NT2/D1 (cell line): ENCODE data around the gene FKBP3.
A peak's percentile ranks its signal among the peaks of the same experiment; 100 is the strongest.
"Not testable (repeated sequence)": the region's sequence is repeated elsewhere in the genome, so short reads cannot be mapped to it uniquely, and the experiment has no call there.

Experiments
- DNase-seq: peaks from one replicate; pipeline ENCODE4 v3.0.0-alpha.2; 2011; ENCODE audit warnings: low read depth, low spot score
- H3K27me3 ChIP-seq: 2 replicates; pipeline ENCODE4 v1.6.0; 2011; ENCODE audit warnings: mild to moderate bottlenecking; ENCODE audit not compliant: insufficient read length, insufficient read depth
- H3K36me3 ChIP-seq: 2 replicates; pipeline ENCODE4 v1.6.1; 2011; ENCODE audit warnings: mild to moderate bottlenecking, low read length, mixed read lengths; ENCODE audit not compliant: insufficient read depth, insufficient read length
- H3K4me1 ChIP-seq: 2 replicates; pipeline ENCODE4 v1.5.1; 2011; ENCODE audit not compliant: insufficient read depth, insufficient read length
- H3K4me3 ChIP-seq: 2 replicates; pipeline ENCODE4 v1.5.1; 2011; ENCODE audit warnings: low read depth; ENCODE audit not compliant: insufficient read length
- H3K9ac ChIP-seq: 2 replicates; pipeline ENCODE4 v1.6.0; 2011; ENCODE audit warnings: low read depth; ENCODE audit not compliant: insufficient read length
- H3K9me3 ChIP-seq: 2 replicates; pipeline ENCODE4 v1.5.1; 2011; ENCODE audit warnings: mild to moderate bottlenecking, low read length; ENCODE audit not compliant: insufficient read depth
- SUZ12 ChIP-seq: IDR thresholded peaks from 2 replicates; pipeline ENCODE4 v1.6.1; 2011; ENCODE audit not compliant: insufficient read length, insufficient read depth; ENCODE audit errors: extremely low read depth
- YY1 ChIP-seq: IDR thresholded peaks from 2 replicates; pipeline ENCODE4 v1.6.1; 2011; ENCODE audit not compliant: insufficient read length, insufficient read depth
- ZNF274 ChIP-seq: IDR thresholded peaks from 2 replicates; pipeline ENCODE4 v1.6.1; 2011; ENCODE audit warnings: mild to moderate bottlenecking, low read depth, low read length

FKBP3 gene

DNA sequence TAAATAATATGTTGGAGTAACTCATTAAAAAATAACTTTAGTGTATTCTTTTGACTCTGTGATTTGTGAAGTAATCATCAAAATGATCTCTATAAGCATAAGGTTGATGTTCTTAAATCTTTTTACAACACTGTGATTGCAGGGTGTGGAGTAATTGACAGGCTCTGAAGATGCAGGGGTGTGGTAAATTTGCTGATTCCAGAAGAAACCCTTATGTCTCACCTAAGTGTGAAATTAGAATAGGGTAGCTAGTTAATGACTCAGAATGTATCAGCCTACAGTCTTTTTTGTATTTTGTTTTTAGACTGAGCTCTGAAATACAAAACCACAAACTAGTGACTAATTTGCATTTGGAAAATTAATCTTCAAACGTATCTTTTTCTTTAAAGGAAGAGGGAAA, 44.5 kb downstream of the FKBP3 start:
- Histone ChIP-seq H3K27me3 (no peaks in the 10 kb centered on the region), H3K9ac (no peak overlapping the region), H3K4me3 (no peak overlapping the region), H3K36me3 (peaks cover 17% of the 10 kb centered on the region), H3K4me1 (no peaks in the 10 kb centered on the region), H3K9me3 (no peaks in the 10 kb centered on the region)
- no peak for DNase-seq
- TF ChIP-seq SUZ12, result no peak
- no peak for TF ChIP-seq YY1
- no peak for TF ChIP-seq ZNF274

DNA sequence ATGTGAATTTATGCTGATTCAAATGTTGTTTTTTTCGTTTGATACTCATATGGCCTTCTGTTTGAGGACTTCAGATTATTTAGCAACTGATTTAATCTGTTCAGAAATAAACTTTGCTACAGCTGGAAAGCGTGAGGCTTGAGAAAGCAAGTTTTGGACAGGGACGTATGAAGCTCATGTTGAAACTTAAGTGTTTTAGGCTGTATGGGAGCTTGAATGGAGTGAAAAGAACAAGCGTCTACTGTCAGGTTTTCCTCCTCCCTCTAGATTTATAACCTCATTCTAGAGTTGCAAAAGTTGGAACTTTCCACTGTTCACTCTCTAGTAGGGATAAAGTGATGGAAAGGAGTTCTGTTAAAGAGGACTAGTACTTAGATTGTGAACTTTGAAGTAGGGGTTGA, 49.3 kb downstream of the FKBP3 start:
- no peak for DNase-seq
- H3K4me1 ChIP-seq, result no peaks in the 10 kb centered on the region
- peak overlapping the region; percentile 93 for H3K9ac ChIP-seq
- H3K9me3 ChIP-seq, result no peaks in the 10 kb centered on the region
- TF ChIP-seq ZNF274 (no peak), SUZ12 (no peak), YY1 (no peak)
- H3K27me3 ChIP-seq, result no peaks in the 10 kb centered on the region
- peak overlapping the region; percentile 70 for H3K4me3 ChIP-seq
- H3K36me3 ChIP-seq, result peaks cover 2% of the 10 kb centered on the region

DNA sequence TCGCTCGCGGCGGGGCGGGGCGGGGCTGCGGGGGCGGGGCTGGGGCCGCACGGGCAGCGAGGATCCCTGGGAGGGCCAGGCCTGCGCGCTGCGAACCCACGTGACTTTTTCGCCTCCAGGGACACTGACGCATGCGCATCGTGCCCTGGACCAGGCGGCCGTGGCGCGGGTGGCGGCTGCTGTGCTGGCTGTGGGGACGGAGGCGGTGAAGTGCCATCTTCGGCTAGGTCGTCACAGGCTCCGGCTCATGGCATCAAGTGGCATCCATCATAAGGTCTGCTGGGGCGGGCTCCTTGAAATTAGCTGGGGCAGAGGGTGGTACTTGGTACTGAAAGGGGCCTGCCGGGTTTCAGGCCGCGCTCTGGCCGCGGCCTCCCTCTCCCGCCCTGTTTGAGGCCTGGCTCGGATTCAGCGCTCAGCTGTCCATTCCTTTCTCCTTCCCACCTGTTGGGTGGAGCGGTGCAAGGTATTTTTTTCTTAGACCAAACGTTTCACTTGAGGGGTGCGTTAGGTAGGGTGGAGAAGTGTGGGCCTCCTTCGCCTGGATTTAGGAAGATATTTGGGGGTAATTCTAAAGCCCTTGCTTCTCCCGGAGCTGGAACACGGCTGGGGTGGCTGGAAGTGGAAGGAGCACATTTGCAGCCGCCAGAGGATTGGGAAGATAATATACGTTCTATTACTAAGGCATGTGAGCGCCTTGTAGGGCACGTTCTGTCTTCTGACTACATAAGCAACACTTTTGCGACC, 50.1 kb downstream of the FKBP3 start, which contains the start of gene PRPF39:
TSS of gene PRPF39 (plus strand) at position 141 of the 747 bp plus-strand sequence. CDS start 11,124 bp downstream, outside the sequence.
- no peaks in the 10 kb centered on the region for H3K9me3 ChIP-seq
- peak within 1 kb of the TSS; percentile 93 for H3K9ac ChIP-seq
- peaks cover 2% of the 10 kb centered on the region for H3K36me3 ChIP-seq
- DNase-seq, result peak; percentile 70
- peak within 1 kb of the TSS; percentile 70 for H3K4me3 ChIP-seq
- no peaks in the 10 kb centered on the region for H3K4me1 ChIP-seq
- no peak for TF ChIP-seq YY1
- no peak for TF ChIP-seq SUZ12
- no peaks in the 10 kb centered on the region for H3K27me3 ChIP-seq

DNA sequence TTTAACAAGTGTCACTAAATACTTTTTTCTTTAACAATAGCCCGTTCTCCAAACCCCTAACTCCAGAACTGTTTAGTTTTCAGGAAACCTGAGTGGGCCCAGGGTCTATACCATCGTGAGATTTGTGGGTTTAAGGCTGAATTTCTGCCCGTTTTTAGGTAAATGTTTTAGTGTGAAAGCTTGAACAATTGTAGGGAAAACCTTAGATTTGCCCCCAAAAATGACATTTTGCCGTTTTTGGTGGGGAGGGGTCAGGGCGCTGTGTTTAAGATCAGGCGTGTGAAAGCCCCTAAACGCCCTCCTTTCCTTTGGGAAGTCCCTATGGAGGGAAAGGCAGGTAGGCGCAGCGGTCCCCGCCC, 50.7 kb downstream of the FKBP3 start:
- no peaks in the 10 kb centered on the region for H3K9me3 ChIP-seq
- no peak overlapping the region for H3K9ac ChIP-seq
- no peaks in the 10 kb centered on the region for H3K27me3 ChIP-seq
- peaks cover 2% of the 10 kb centered on the region for H3K36me3 ChIP-seq
- H3K4me1 ChIP-seq, result no peaks in the 10 kb centered on the region
- no peak overlapping the region for H3K4me3 ChIP-seq
- no peak for DNase-seq
- TF ChIP-seq YY1 (no peak), ZNF274 (no peak), SUZ12 (no peak)

DNA sequence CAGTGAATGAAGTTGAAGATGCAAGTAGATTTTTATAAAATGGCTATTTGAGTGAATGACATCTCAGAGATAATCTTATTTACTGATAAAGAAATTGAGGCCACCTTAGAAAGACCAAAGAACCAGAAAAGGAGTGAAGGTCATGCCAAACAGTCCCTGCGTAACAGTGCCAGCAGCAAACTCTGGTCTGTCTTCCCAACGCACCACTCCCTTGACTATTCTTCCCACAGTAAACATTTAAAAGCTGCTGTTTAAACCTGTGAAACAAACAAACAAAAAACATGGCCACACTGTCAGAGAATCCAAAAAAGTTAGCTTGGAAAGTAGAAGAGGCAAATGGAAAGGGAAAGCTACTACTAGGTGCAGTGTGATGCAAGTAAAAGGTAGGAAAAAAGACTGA, 51.9 kb downstream of the FKBP3 start:
- H3K4me3 ChIP-seq, result no peak overlapping the region
- DNase-seq, result no peak
- no peaks in the 10 kb centered on the region for H3K9me3 ChIP-seq
- H3K36me3 ChIP-seq, result no peaks in the 10 kb centered on the region
- no peaks in the 10 kb centered on the region for H3K27me3 ChIP-seq
- no peak for TF ChIP-seq YY1
- TF ChIP-seq SUZ12, result no peak
- TF ChIP-seq ZNF274, result no peak
- H3K9ac ChIP-seq, result no peak overlapping the region
- no peaks in the 10 kb centered on the region for H3K4me1 ChIP-seq

DNA sequence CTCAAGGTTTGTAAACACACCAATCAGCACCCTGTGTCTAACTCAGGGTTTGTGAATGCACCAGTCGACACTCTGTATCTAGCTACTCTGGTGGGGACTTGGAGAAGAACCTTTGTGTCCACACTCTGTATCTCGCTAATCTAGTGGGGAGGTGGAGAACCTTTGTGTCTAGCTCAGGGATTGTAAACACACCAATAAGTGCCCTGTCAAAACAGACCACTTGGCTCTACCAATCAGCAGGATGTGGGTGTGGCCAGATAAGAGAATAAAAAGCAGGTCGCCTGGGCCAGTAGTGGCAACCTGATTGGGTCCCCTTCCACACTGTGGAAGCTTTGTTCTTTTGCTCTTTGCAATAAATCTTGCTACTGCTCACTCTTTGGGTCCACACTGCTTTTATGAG, 53.2 kb downstream of the FKBP3 start:
- H3K9ac ChIP-seq, DNase-seq: not testable (repeated sequence)

DNA sequence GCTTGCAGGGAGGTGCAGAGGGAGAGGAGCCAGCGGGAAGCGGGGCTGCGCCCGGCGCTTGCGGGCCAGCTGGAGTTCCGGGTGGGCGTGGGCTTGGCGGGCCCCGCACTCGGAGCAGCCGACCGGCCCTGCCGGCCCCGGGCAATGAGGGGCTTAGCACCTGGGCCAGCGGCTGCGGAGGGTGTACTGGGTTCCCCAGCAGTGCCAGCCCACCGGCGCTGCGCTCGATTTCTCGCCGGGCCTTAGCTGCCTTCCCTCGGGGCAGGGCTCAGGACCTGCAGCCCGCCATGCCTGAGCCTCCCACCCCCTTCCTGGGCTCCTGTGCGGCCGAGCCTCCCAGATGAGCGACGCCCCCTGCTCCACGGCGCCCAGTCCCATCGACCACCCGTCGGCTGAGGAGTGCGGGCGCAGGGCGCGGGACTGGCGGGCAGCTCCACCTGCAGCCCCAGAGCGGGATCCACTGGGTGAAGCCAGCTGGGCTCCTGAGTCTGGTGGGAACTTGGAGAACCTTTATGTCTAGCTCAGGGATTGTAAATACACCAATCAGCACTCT, 53.8 kb downstream of the FKBP3 start:
- H3K36me3 ChIP-seq, H3K27me3 ChIP-seq, H3K9me3 ChIP-seq, H3K4me1 ChIP-seq, H3K9ac ChIP-seq, DNase-seq, H3K4me3 ChIP-seq: not testable (repeated sequence)

More for the DNA sequence above, 53.2 kb downstream of the FKBP3 start:
- not testable (repeated sequence) for H3K9me3 ChIP-seq, H3K36me3 ChIP-seq, H3K4me3 ChIP-seq, H3K27me3 ChIP-seq, H3K4me1 ChIP-seq
